ENCODE measurements around the gene THEM5.
"Not testable (repeated sequence)": the region's sequence is repeated elsewhere in the genome, so short reads cannot be mapped to it uniquely, and the experiment has no call there.

The THEM5 gene

DNA sequence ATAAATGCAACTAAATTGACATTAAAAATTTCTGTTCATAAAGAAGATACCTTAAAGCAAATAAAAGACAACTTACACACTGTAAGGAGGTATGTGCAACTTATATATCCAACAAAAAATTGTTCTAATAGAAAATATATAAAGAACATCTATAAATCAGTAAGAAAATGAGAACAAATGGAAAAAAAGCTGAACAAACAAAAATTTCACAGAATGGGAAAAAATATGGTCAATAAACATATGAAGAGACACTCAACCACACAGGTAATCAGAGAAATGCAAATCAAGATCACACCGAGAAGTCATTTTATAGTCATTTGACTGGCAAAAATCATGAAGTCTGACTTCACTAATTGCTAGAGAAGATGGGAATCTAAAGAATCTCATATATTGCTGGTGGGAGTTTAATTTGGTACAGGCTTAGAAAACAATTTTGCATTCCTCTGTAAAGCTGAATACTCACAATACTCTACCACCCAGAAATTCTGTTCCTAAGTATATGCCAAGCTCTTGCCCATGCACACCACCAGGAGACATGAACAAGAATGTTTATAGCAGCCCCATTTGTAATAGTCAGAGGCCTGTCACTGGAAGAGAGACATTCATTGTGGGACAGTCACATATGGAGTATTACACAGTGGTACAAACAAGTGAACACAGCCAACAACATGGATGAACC is 22.0 kb upstream of the THEM5 start:
- Histone ChIP-seq H3K79me2 (ENCODE audit: control insufficient read depth, insufficient read depth, low read length) (no peaks in the 10 kb centered on the region), H3K9ac (ENCODE audit: low read length) (no peak overlapping the region), H3K4me2 (ENCODE audit: low read length) (no peak overlapping the region), H3K79me1 (ENCODE audit: low read length) (no peaks in the 10 kb centered on the region), H4K5ac (ENCODE audit: low read length) (no peak overlapping the region), H2AK5ac (ENCODE audit: low read length) (no peak overlapping the region), H3K27me3 (ENCODE audit: insufficient read depth, low read length, poor library complexity) (no peaks in the 10 kb centered on the region), H2BK120ac (ENCODE audit: low read depth, low read length) (no peak overlapping the region), H2BK5ac (ENCODE audit: low read length) (no peak overlapping the region), H2BK15ac (replicated peaks; ENCODE audit: low read depth) (no peak overlapping the region), H3K27ac (ENCODE audit: low read depth, low read length) (no peak overlapping the region), H3K56ac (ENCODE audit: low read length) (no peak overlapping the region), H3K4me3 (ENCODE audit: low read length) (no peak overlapping the region), H3K18ac (ENCODE audit: low read length) (no peak overlapping the region), H4K8ac (ENCODE audit: low read depth, low read length) (no peak overlapping the region), H3K4ac (ENCODE audit: low read depth, low read length) (no peak overlapping the region), H3K36me3 (ENCODE audit: control insufficient read depth, insufficient read depth, low read length) (no peaks in the 10 kb centered on the region), H3K23ac (ENCODE audit: low read length) (no peak overlapping the region), H3K4me1 (ENCODE audit: control insufficient read depth, low read depth, low read length) (no peaks in the 10 kb centered on the region)
- DNase-seq, result no peak
- WGBS (ENCODE audit: extremely low coverage, insufficient coverage, low lambda C conversion rate), result no CpG with 5 or more reads among the region's 1 CpG

DNA sequence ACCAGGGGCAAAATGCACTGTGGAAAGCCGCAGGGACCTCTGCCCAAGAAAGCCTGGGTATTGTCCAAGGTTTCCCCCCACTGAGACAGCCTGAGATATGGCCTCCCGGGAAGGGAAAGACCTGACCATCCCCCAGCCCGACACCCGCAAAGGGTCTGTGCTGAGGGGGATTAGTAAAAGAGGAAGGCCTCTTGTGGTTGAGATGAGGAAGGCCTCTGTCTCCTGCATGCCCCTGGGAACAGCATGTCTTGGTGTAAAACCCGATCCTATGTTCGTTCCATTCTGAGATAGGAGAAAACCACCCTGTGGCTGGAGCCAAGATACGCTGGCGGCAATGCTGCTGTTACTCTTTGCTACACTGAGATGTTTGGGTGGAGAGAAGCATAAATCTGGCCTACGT is 19.3 kb upstream of the THEM5 start:
- WGBS (ENCODE audit: extremely low coverage, insufficient coverage, low lambda C conversion rate), result no CpG with 5 or more reads among the region's 9 CpGs

DNA sequence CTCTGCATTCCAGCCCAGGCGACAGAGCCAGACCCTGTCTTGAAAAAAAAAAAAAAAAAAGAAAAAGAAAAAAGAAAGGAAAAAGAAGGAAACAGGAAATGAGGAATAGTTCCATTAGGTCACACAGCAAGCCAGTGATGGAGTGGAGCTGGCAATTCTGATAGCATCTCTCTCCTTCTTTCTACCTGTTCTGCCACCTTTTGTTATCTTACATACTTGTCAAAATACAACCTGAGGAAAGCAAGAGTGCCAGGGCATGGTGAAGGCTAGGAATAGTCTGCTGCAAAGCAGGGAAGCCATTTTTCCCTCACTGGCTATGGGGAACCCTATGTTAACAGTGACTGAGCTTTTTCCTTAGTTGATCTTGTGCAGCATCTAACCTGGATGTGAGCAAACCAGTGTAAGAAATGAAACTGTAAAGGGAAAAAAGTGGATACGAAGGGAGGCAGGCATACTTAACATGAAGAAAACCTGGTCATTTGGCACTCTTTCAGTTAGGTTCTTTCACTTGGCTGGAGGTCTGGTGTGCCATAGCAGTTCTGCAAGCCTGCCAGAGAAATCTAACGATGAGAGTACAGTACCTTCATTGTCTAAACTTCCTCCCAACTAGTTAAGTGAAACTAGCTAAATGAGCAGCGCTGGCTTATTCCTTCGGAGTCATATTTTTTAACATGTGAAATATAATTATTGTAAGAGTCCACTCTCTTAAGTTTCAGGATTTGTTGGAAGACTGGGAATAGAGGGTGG is 17.9 kb upstream of the THEM5 start:
- Histone ChIP-seq H3K23ac (ENCODE audit: low read length) (no peak overlapping the region), H3K4me3 (ENCODE audit: low read length) (no peak overlapping the region), H4K8ac (ENCODE audit: low read depth, low read length) (no peak overlapping the region), H2AK5ac (ENCODE audit: low read length) (no peak overlapping the region), H3K79me2 (ENCODE audit: control insufficient read depth, insufficient read depth, low read length) (no peaks in the 10 kb centered on the region), H2BK5ac (ENCODE audit: low read length) (no peak overlapping the region), H2BK15ac (replicated peaks; ENCODE audit: low read depth) (no peak overlapping the region), H3K9ac (ENCODE audit: low read length) (no peak overlapping the region), H3K79me1 (ENCODE audit: low read length) (no peaks in the 10 kb centered on the region), H3K18ac (ENCODE audit: low read length) (no peak overlapping the region), H4K5ac (ENCODE audit: low read length) (no peak overlapping the region), H3K4me1 (ENCODE audit: control insufficient read depth, low read depth, low read length) (no peaks in the 10 kb centered on the region), H3K4ac (ENCODE audit: low read depth, low read length) (no peak overlapping the region), H2BK120ac (ENCODE audit: low read depth, low read length) (no peak overlapping the region), H3K36me3 (ENCODE audit: control insufficient read depth, insufficient read depth, low read length) (no peaks in the 10 kb centered on the region), H3K4me2 (ENCODE audit: low read length) (no peak overlapping the region), H3K27me3 (ENCODE audit: insufficient read depth, low read length, poor library complexity) (no peaks in the 10 kb centered on the region), H3K56ac (ENCODE audit: low read length) (no peak overlapping the region), H3K27ac (ENCODE audit: low read depth, low read length) (no peak overlapping the region)
- no CpG with 5 or more reads among the region's 5 CpGs for WGBS (ENCODE audit: extremely low coverage, insufficient coverage, low lambda C conversion rate)
- DNase-seq, result no peak

More for the DNA sequence above, 19.3 kb upstream of the THEM5 start:
- H2BK5ac ChIP-seq (ENCODE audit: low read length); H3K36me3 ChIP-seq (ENCODE audit: control insufficient read depth, insufficient read depth, low read length); H4K5ac ChIP-seq (ENCODE audit: low read length); H4K8ac ChIP-seq (ENCODE audit: low read depth, low read length); H2AK5ac ChIP-seq (ENCODE audit: low read length); H3K79me1 ChIP-seq (ENCODE audit: low read length); H3K23ac ChIP-seq (ENCODE audit: low read length); H3K4ac ChIP-seq (ENCODE audit: low read depth, low read length); H3K4me2 ChIP-seq (ENCODE audit: low read length); H3K18ac ChIP-seq (ENCODE audit: low read length); H3K4me3 ChIP-seq (ENCODE audit: low read length); H3K27me3 ChIP-seq (ENCODE audit: insufficient read depth, low read length, poor library complexity); H3K79me2 ChIP-seq (ENCODE audit: control insufficient read depth, insufficient read depth, low read length); H3K9ac ChIP-seq (ENCODE audit: low read length); H2BK15ac ChIP-seq (replicated peaks; ENCODE audit: low read depth); H3K27ac ChIP-seq (ENCODE audit: low read depth, low read length); H3K4me1 ChIP-seq (ENCODE audit: control insufficient read depth, low read depth, low read length); H2BK120ac ChIP-seq (ENCODE audit: low read depth, low read length): not testable (repeated sequence)
- H3K56ac ChIP-seq (ENCODE audit: low read length), result peak overlapping the region; percentile 68
- DNase-seq, result peak; percentile 57

DNA sequence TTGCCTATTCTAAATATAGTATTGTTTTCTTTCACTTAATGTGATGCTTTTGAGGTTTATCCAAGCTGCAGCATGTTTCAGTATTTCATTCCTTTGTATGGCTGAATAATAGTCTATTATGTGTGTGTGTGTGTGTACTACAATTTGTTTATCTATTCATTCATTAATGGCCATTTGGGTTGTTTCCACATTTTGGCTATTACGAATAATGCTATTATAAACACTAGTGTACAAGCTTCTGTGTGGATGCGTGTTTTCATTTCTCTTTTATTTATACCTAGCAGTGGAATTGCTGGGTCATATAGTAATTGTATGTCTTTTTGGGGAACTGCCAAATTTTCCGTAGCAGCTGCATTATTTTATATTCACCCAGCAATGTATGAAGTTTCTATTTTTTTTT is 15.0 kb upstream of the THEM5 start:
- no peak overlapping the region for H2BK15ac ChIP-seq (replicated peaks; ENCODE audit: low read depth)
- no peak overlapping the region for H4K5ac ChIP-seq (ENCODE audit: low read length)
- no peaks in the 10 kb centered on the region for H3K27me3 ChIP-seq (ENCODE audit: insufficient read depth, low read length, poor library complexity)
- no peak overlapping the region for H3K4ac ChIP-seq (ENCODE audit: low read depth, low read length)
- H4K8ac ChIP-seq (ENCODE audit: low read depth, low read length), result no peak overlapping the region
- H2BK120ac ChIP-seq (ENCODE audit: low read depth, low read length), result no peak overlapping the region
- no peak overlapping the region for H3K4me3 ChIP-seq (ENCODE audit: low read length)
- H3K79me1 ChIP-seq (ENCODE audit: low read length), result no peaks in the 10 kb centered on the region
- whole genome bisulfite sequencing (ENCODE audit: extremely low coverage, insufficient coverage, low lambda C conversion rate), result no CpG with 5 or more reads among the region's 3 CpGs
- H3K23ac ChIP-seq (ENCODE audit: low read length), result no peak overlapping the region
- no peaks in the 10 kb centered on the region for H3K4me1 ChIP-seq (ENCODE audit: control insufficient read depth, low read depth, low read length)
- no peak overlapping the region for H3K9ac ChIP-seq (ENCODE audit: low read length)
- H3K79me2 ChIP-seq (ENCODE audit: control insufficient read depth, insufficient read depth, low read length), result no peaks in the 10 kb centered on the region
- H3K27ac ChIP-seq (ENCODE audit: low read depth, low read length), result no peak overlapping the region
- H3K56ac ChIP-seq (ENCODE audit: low read length), result no peak overlapping the region
- DNase-seq, result no peak
- no peaks in the 10 kb centered on the region for H3K36me3 ChIP-seq (ENCODE audit: control insufficient read depth, insufficient read depth, low read length)
- H2AK5ac ChIP-seq (ENCODE audit: low read length), result no peak overlapping the region
- no peak overlapping the region for H2BK5ac ChIP-seq (ENCODE audit: low read length)
- no peak overlapping the region for H3K4me2 ChIP-seq (ENCODE audit: low read length)
- H3K18ac ChIP-seq (ENCODE audit: low read length), result no peak overlapping the region

DNA sequence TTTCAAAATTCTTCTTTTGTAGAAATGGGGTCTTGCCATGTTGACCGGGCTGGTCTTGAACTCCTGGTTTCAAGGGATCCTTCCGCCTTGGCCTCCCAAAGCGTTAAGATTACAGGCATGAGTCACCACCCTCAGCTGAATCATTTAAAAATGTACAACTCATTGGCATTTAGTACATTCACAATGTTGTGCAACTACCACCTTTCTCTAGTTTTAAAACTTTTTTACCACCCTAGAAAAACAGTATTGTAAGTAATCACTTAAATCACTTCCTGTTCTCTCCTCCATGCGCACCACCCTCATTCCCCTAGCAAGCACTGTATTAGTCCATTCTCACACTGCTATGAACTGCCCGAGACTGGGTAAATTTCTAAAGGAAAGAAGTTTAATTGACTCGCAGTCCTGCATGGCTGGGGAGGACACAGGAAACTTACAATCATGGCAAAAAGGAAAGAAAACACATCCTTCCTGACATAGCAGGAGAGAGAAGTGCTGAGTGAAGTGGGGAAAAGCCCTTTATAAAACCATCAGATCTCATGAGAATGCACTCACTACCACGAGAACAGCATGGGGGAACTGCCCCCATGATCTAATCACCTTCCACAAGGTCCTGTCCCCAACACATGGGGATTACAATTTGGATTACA is 14.4 kb upstream of the THEM5 start:
- Histone ChIP-seq H3K18ac (ENCODE audit: low read length) (no peak overlapping the region), H3K9ac (ENCODE audit: low read length) (no peak overlapping the region), H2BK5ac (ENCODE audit: low read length) (no peak overlapping the region), H3K36me3 (ENCODE audit: control insufficient read depth, insufficient read depth, low read length) (no peaks in the 10 kb centered on the region), H2AK5ac (ENCODE audit: low read length) (no peak overlapping the region), H2BK120ac (ENCODE audit: low read depth, low read length) (no peak overlapping the region), H3K4ac (ENCODE audit: low read depth, low read length) (no peak overlapping the region), H3K79me2 (ENCODE audit: control insufficient read depth, insufficient read depth, low read length) (no peaks in the 10 kb centered on the region), H3K4me2 (ENCODE audit: low read length) (no peak overlapping the region), H4K5ac (ENCODE audit: low read length) (no peak overlapping the region), H3K23ac (ENCODE audit: low read length) (no peak overlapping the region), H3K79me1 (ENCODE audit: low read length) (no peaks in the 10 kb centered on the region), H3K4me1 (ENCODE audit: control insufficient read depth, low read depth, low read length) (no peaks in the 10 kb centered on the region), H3K27ac (ENCODE audit: low read depth, low read length) (no peak overlapping the region), H3K4me3 (ENCODE audit: low read length) (no peak overlapping the region), H3K27me3 (ENCODE audit: insufficient read depth, low read length, poor library complexity) (no peaks in the 10 kb centered on the region), H4K8ac (ENCODE audit: low read depth, low read length) (no peak overlapping the region), H3K56ac (ENCODE audit: low read length) (no peak overlapping the region), H2BK15ac (replicated peaks; ENCODE audit: low read depth) (no peak overlapping the region)
- WGBS (ENCODE audit: extremely low coverage, insufficient coverage, low lambda C conversion rate), result no CpG with 5 or more reads among the region's 7 CpGs
- no peak for DNase-seq

All from mesendoderm (in vitro differentiated cells).